Mesendoderm (in vitro differentiated cells): Measurements from ENCODE around the gene PIPOX.

Experiments
- DNase-seq: peaks from one replicate; pipeline ENCODE4 v3.0.0; 2013
- H2AK5ac ChIP-seq: 2 replicates; pipeline ENCODE4 v1.6.1; 2013; ENCODE audit warnings: low read length, inconsistent platforms
- H2BK120ac ChIP-seq: 2 replicates; pipeline ENCODE4 v1.6.1; 2013; ENCODE audit warnings: low read depth, mild to moderate bottlenecking, low read length, moderate library complexity, mixed read lengths
- H2BK15ac ChIP-seq: replicated peaks from 2 replicates; pipeline ENCODE4 v1.6.1; 2013; ENCODE audit warnings: low read depth, mild to moderate bottlenecking, moderate library complexity
- H2BK5ac ChIP-seq: 2 replicates; pipeline ENCODE4 v1.6.1; 2013; ENCODE audit warnings: low read length, inconsistent platforms
- H3K18ac ChIP-seq: 2 replicates; pipeline ENCODE4 v1.6.1; 2013; ENCODE audit warnings: mild to moderate bottlenecking, low read length, mixed read lengths
- H3K23ac ChIP-seq: one replicate; pipeline ENCODE4 v1.6.1; 2013; ENCODE audit warnings: low read length
- H3K27ac ChIP-seq: 2 replicates; pipeline ENCODE4 v1.5.1; 2013; ENCODE audit warnings: low read depth, mild to moderate bottlenecking, inconsistent platforms, low read length, moderate library complexity
- H3K27me3 ChIP-seq: 2 replicates; pipeline ENCODE4 v1.6.1; 2013; ENCODE audit warnings: low read length, control low read depth, mild to moderate bottlenecking, inconsistent platforms; ENCODE audit not compliant: insufficient read depth, poor library complexity
- H3K36me3 ChIP-seq: 2 replicates; pipeline ENCODE4 v1.6.1; 2013; ENCODE audit warnings: low read length, inconsistent platforms; ENCODE audit not compliant: control insufficient read depth, insufficient read depth
- H3K4ac ChIP-seq: one replicate; pipeline ENCODE4 v1.6.1; 2013; ENCODE audit warnings: low read depth, mild to moderate bottlenecking, low read length, moderate library complexity
- H3K4me1 ChIP-seq: 2 replicates; pipeline ENCODE4 v1.6.1; 2013; ENCODE audit warnings: low read depth, low read length, inconsistent platforms; ENCODE audit not compliant: control insufficient read depth
- H3K4me2 ChIP-seq: 2 replicates; pipeline ENCODE4 v1.6.1; 2013; ENCODE audit warnings: low read length
- H3K4me3 ChIP-seq: 2 replicates; pipeline ENCODE4 v1.5.1; 2013; ENCODE audit warnings: mild to moderate bottlenecking, low read length
- H3K56ac ChIP-seq: one replicate; pipeline ENCODE4 v1.6.1; 2013; ENCODE audit warnings: low read length
- H3K79me1 ChIP-seq: 2 replicates; pipeline ENCODE4 v1.6.1; 2013; ENCODE audit warnings: low read length, inconsistent platforms
- H3K79me2 ChIP-seq: 2 replicates; pipeline ENCODE4 v1.6.1; 2013; ENCODE audit warnings: mild to moderate bottlenecking, low read length; ENCODE audit not compliant: control insufficient read depth, insufficient read depth
- H3K9ac ChIP-seq: 2 replicates; pipeline ENCODE4 v1.6.1; 2013; ENCODE audit warnings: low read length, inconsistent platforms
- H4K5ac ChIP-seq: one replicate; pipeline ENCODE4 v1.6.1; 2013; ENCODE audit warnings: low read length
- H4K8ac ChIP-seq: one replicate; pipeline ENCODE4 v1.6.1; 2013; ENCODE audit warnings: low read depth, mild to moderate bottlenecking, control low read depth, low read length, moderate library complexity
- WGBS: extraction: QIAGEN DNeasy Blood & Tissue Kit; methylation state at CpG from one replicate; pipeline ENCODE4 v1.1.7; 2013; ENCODE audit warnings: low lambda C conversion rate, missing lambda C conversion rate; ENCODE audit not compliant: insufficient coverage; ENCODE audit errors: extremely low coverage; 5-methylcytosine and 5-hydroxymethylcytosine counted together

The PIPOX gene

DNA sequence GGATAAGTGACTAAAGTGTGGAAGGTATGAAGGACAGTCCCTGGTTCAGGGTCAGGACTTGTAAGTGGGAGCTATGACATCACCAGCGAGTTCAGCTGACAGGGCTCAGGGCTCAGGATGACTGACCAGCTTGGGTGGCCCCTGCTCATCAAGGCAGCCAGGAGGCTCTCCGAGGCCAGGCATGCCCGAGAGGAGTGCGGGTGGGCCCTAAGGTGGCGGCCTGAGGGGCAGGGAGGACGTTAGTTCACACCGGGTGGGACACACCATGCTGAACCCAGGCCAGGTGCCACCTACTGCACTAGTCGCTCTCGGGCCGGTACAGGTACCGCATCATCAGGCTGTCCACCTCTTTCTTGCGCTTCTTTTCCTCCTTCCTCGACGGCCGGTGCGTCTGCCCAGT lies 36.5 kb downstream of the PIPOX start:
- no peaks in the 10 kb centered on the region for H3K79me2 ChIP-seq
- H2BK120ac ChIP-seq, result no peak overlapping the region
- H4K5ac ChIP-seq, result no peak overlapping the region
- no peak overlapping the region for H3K4me2 ChIP-seq
- peaks cover 3% of the 10 kb centered on the region for H3K36me3 ChIP-seq
- H3K4me3 ChIP-seq, result no peak overlapping the region
- no peak overlapping the region for H3K27ac ChIP-seq
- H2BK5ac ChIP-seq, result no peak overlapping the region
- no peak overlapping the region for H3K9ac ChIP-seq
- no peak overlapping the region for H3K18ac ChIP-seq
- no peak overlapping the region for H2AK5ac ChIP-seq
- WGBS, result no CpG with 5 or more reads among the region's 16 CpGs
- no peak overlapping the region for H3K56ac ChIP-seq
- H3K27me3 ChIP-seq, result no peaks in the 10 kb centered on the region
- no peak overlapping the region for H3K4ac ChIP-seq
- H4K8ac ChIP-seq, result no peak overlapping the region
- no peak overlapping the region for H3K23ac ChIP-seq
- H2BK15ac ChIP-seq, result no peak overlapping the region
- H3K79me1 ChIP-seq, result no peaks in the 10 kb centered on the region
- peaks cover 4% of the 10 kb centered on the region for H3K4me1 ChIP-seq
- no peak for DNase-seq

DNA sequence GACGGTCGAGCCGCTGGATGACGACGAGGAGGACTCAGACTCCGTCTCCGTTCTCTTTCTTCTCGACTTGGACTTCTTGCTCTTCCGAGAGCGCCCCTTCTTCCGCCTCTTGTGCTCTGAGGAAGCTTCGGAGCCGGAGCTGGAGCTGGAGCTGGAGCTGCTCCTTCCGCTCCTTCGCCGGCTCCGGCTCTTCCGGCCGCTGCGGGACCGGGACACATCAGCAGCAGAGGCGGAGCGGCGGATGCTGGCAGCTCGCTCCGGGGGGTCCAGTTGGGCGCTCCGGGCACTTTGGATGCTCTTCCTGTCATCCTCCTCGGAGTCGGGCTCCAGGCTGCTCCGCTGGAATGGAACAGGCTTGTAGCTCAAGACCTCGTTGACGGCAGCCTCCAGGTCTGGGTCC lies 36.9 kb downstream of the PIPOX start:
- H3K18ac ChIP-seq, result no peak overlapping the region
- H3K79me2 ChIP-seq, result no peaks in the 10 kb centered on the region
- H4K5ac ChIP-seq, result no peak overlapping the region
- H3K9ac ChIP-seq, result no peak overlapping the region
- no peak overlapping the region for H3K4ac ChIP-seq
- H2BK5ac ChIP-seq, result no peak overlapping the region
- no peak overlapping the region for H4K8ac ChIP-seq
- H2BK120ac ChIP-seq, result no peak overlapping the region
- H3K27me3 ChIP-seq, result no peaks in the 10 kb centered on the region
- no peak overlapping the region for H3K27ac ChIP-seq
- H3K23ac ChIP-seq, result no peak overlapping the region
- H2AK5ac ChIP-seq, result no peak overlapping the region
- no peak overlapping the region for H3K56ac ChIP-seq
- H2BK15ac ChIP-seq, result no peak overlapping the region
- H3K4me1 ChIP-seq, result peaks cover 4% of the 10 kb centered on the region
- H3K79me1 ChIP-seq, result no peaks in the 10 kb centered on the region
- no peak for DNase-seq
- no peak overlapping the region for H3K4me3 ChIP-seq
- WGBS, result no CpG with 5 or more reads among the region's 33 CpGs
- peaks cover 3% of the 10 kb centered on the region for H3K36me3 ChIP-seq
- H3K4me2 ChIP-seq, result no peak overlapping the region

DNA sequence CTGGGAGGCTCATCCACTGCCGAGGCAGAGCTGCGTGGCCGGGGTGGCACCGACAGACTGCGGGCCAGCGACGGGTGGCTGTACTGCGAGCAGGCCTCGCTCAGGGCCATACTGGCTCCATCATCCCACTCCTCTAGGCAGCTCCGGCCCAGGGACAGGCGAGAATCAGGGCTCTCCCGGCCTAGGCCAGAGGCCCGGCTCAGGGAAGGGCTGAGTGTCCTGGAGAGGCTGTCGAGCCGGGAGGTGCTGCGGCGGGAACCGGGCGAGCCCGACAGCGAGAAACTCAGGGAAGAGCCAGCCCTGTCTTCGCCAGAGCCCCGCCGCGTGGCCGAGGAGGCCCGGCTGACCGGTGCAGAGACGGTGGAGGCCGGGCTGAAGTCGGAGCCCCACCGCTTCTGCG lies 37.4 kb downstream of the PIPOX start:
- peaks cover 3% of the 10 kb centered on the region for H3K36me3 ChIP-seq
- no peaks in the 10 kb centered on the region for H3K79me1 ChIP-seq
- H3K9ac ChIP-seq, result no peak overlapping the region
- WGBS, result no CpG with 5 or more reads among the region's 33 CpGs
- peaks cover 7% of the 10 kb centered on the region for H3K4me1 ChIP-seq
- no peak overlapping the region for H2BK120ac ChIP-seq
- H3K4ac ChIP-seq, result no peak overlapping the region
- H2BK5ac ChIP-seq, result no peak overlapping the region
- no peak overlapping the region for H3K4me2 ChIP-seq
- H3K18ac ChIP-seq, result no peak overlapping the region
- H3K4me3 ChIP-seq, result no peak overlapping the region
- no peak overlapping the region for H3K27ac ChIP-seq
- H4K8ac ChIP-seq, result no peak overlapping the region
- no peak overlapping the region for H4K5ac ChIP-seq
- no peak overlapping the region for H3K23ac ChIP-seq
- H2BK15ac ChIP-seq, result no peak overlapping the region
- no peak for DNase-seq
- H3K56ac ChIP-seq, result no peak overlapping the region
- H2AK5ac ChIP-seq, result no peak overlapping the region
- no peaks in the 10 kb centered on the region for H3K27me3 ChIP-seq
- no peaks in the 10 kb centered on the region for H3K79me2 ChIP-seq

DNA sequence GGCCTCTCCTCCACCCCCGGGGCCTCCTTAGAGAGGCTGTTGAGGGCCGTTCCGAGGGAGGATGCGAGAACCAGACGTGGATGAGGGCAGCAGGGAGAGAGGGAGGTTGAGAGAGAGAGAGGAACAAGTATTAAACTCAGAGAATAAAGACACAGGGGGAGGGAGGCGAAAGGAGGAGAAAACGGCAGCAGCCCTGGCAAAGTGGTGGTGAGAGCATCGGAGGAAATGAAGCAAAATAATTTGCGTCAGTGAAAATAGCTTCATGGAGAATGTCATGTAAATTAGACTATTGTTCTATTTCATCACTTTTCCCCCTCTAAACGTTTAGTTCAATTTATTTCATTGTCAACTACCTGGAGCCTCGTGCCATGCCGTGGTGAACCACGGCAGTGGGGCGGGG lies 38.0 kb downstream of the PIPOX start:
- no peak overlapping the region for H2AK5ac ChIP-seq
- H2BK120ac ChIP-seq, result no peak overlapping the region
- no CpG with 5 or more reads among the region's 14 CpGs for WGBS
- H4K8ac ChIP-seq, result no peak overlapping the region
- H3K4me2 ChIP-seq, result no peak overlapping the region
- H3K79me2 ChIP-seq, result no peaks in the 10 kb centered on the region
- H3K4ac ChIP-seq, result no peak overlapping the region
- H3K79me1 ChIP-seq, result no peaks in the 10 kb centered on the region
- no peak overlapping the region for H2BK5ac ChIP-seq
- no peak overlapping the region for H3K23ac ChIP-seq
- no peak overlapping the region for H4K5ac ChIP-seq
- no peak overlapping the region for H3K27ac ChIP-seq
- no peak overlapping the region for H3K18ac ChIP-seq
- no peak overlapping the region for H3K56ac ChIP-seq
- no peaks in the 10 kb centered on the region for H3K27me3 ChIP-seq
- no peak overlapping the region for H2BK15ac ChIP-seq
- H3K9ac ChIP-seq, result no peak overlapping the region
- H3K36me3 ChIP-seq, result peaks cover 3% of the 10 kb centered on the region
- H3K4me3 ChIP-seq, result no peak overlapping the region
- H3K4me1 ChIP-seq, result peaks cover 7% of the 10 kb centered on the region
- DNase-seq, result no peak

DNA sequence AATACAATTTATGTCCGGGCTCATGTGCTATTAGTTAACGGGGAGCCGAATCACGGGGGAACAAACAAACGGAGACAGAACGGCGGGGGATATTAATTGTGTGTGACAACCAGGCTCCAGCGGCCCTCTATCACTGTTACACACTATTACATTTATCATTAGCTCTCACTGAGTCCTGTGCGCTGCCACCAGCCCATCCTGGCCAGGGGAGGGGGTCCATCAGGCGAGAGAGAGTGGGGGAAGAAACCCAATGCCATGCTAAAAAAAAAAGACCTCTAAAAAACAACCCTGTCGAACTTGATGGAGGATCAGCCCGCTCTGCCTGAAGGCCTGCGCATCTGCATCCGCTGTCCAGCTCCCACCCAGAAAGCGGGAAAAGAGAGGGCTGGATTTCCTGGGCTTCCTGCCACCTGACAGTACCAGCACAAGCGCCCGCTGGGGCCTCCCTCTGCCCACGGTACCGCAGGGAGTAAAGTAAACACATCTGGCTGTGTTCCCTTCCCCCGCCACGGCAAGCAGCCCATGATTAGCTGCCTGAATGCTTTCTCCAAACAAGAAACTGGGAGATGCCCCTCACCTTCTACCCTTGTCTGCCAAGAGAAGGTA lies 41.7 kb downstream of the PIPOX start:
- peaks cover 3% of the 10 kb centered on the region for H3K4me1 ChIP-seq
- H4K5ac ChIP-seq, result no peak overlapping the region
- no peaks in the 10 kb centered on the region for H3K27me3 ChIP-seq
- H2BK15ac ChIP-seq, result no peak overlapping the region
- no peak overlapping the region for H4K8ac ChIP-seq
- H2AK5ac ChIP-seq, result no peak overlapping the region
- H3K27ac ChIP-seq, result no peak overlapping the region
- H3K4me3 ChIP-seq, result no peak overlapping the region
- H3K23ac ChIP-seq, result no peak overlapping the region
- no peak overlapping the region for H3K4me2 ChIP-seq
- H3K36me3 ChIP-seq, result no peaks in the 10 kb centered on the region
- no peaks in the 10 kb centered on the region for H3K79me2 ChIP-seq
- H3K4ac ChIP-seq, result no peak overlapping the region
- no peak overlapping the region for H2BK120ac ChIP-seq
- H2BK5ac ChIP-seq, result no peak overlapping the region
- WGBS, result no CpG with 5 or more reads among the region's 21 CpGs
- H3K9ac ChIP-seq, result peak overlapping the region; percentile 20
- DNase-seq, result no peak
- no peaks in the 10 kb centered on the region for H3K79me1 ChIP-seq
- peak overlapping the region; percentile 4 for H3K56ac ChIP-seq
- H3K18ac ChIP-seq, result no peak overlapping the region

DNA sequence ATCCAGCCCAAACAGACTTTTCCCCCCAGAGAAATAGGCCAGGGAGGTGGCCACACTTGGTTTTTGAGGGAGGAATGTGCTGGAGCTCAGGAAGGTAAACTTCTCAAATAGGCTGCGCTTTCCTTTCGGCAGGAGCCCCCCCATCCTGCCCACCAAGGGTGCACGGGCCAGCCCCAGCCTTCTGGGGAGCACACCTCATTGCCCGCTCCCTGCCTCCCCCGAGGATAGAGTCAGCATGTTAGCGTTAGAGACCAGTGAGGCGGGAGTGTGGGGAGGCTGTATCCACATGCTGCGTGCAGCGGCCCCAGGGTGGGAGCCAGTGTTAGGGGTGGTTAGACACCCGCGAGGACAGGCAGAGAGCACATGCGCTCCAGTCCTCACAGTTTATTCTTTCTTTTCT lies 42.3 kb downstream of the PIPOX start:
- Histone ChIP-seq H4K5ac (no peak overlapping the region), H3K23ac (no peak overlapping the region), H3K4me1 (peaks cover 3% of the 10 kb centered on the region), H3K4me3 (no peak overlapping the region), H3K79me1 (no peaks in the 10 kb centered on the region), H3K9ac (peak overlapping the region; percentile 20), H3K79me2 (no peaks in the 10 kb centered on the region), H3K18ac (no peak overlapping the region), H3K4ac (no peak overlapping the region), H2BK5ac (no peak overlapping the region), H3K27ac (no peak overlapping the region), H2BK120ac (no peak overlapping the region), H2AK5ac (no peak overlapping the region), H2BK15ac (no peak overlapping the region), H3K4me2 (no peak overlapping the region), H3K56ac (peak overlapping the region; percentile 62), H3K36me3 (no peaks in the 10 kb centered on the region), H4K8ac (no peak overlapping the region), H3K27me3 (no peaks in the 10 kb centered on the region)
- no CpG with 5 or more reads among the region's 12 CpGs for WGBS
- DNase-seq, result no peak
